LNCAP (cell line): Measurements from ENCODE around the gene TXNDC2.

Experiments used
- CTCF ChIP-seq: fragments of 450-650 bp; IDR thresholded peaks from 2 replicates; pipeline ENCODE4 v1.5.1; 2017; ENCODE audit warnings: mild to moderate bottlenecking

TXNDC2 gene

GRCh38 chr18:9861933-9862332 lies 23.8 kb upstream of the TXNDC2 start:
- no peak for TF ChIP-seq CTCF

- no peak for TF ChIP-seq CTCF
Measured at GRCh38 chr18:9862686-9863085, 23.1 kb upstream of the TXNDC2 start.

- TF ChIP-seq CTCF, result no peak
Measured at GRCh38 chr18:9863282-9863681, 22.5 kb upstream of the TXNDC2 start.

- no peak for TF ChIP-seq CTCF
Measured at GRCh38 chr18:9865764-9866490, 19.8 kb upstream of the TXNDC2 start.

GRCh38 chr18:9866627-9867026 lies 19.1 kb upstream of the TXNDC2 start:
- no peak for TF ChIP-seq CTCF

- TF ChIP-seq CTCF, result no peak
Measured at GRCh38 chr18:9867071-9867594, 18.6 kb upstream of the TXNDC2 start.

GRCh38 chr18:9868857-9869714 lies 16.7 kb upstream of the TXNDC2 start:
- TF ChIP-seq CTCF, result no peak
